HFFc6 (cell line): ENCODE data around the gene HSD3B7. TPM values are rescaled to one million over a fixed set of nuclear protein-coding genes. Genes with fewer than 3 reads are reported as not detected.

Source experiments
- DNase-seq: peaks from one replicate; pipeline ENCODE4 v3.0.0-alpha.2; 2018
- H3K27ac Mint-ChIP-seq: 2 replicates; pipeline ENCODE4 v1.8.0; 2020; ENCODE audit warnings: mild to moderate bottlenecking, mixed read lengths
- H3K27me3 Mint-ChIP-seq: 2 replicates; pipeline ENCODE4 v1.8.0; 2021; ENCODE audit warnings: mild to moderate bottlenecking, moderate library complexity, mixed read lengths; ENCODE audit not compliant: insufficient read depth
- H3K36me3 Mint-ChIP-seq: 2 replicates; pipeline ENCODE4 v1.8.0; 2021; ENCODE audit warnings: low read depth, mixed read lengths
- H3K4me1 Mint-ChIP-seq: 2 replicates; pipeline ENCODE4 v1.8.0; 2020; ENCODE audit warnings: low read depth, mixed read lengths
- H3K4me3 Mint-ChIP-seq: 2 replicates; pipeline ENCODE4 v1.8.0; 2020; ENCODE audit warnings: mild to moderate bottlenecking, moderate library complexity, mixed read lengths
- H3K9me3 Mint-ChIP-seq: 2 replicates; pipeline ENCODE4 v1.8.0; 2020; ENCODE audit warnings: mild to moderate bottlenecking, mixed read lengths
- total RNA-seq, 6 experiments: library from RNA; stranded (reverse); fragmentation: NEBNext Ultra II Directional; extraction: Animal tissue kit (Norgen Biotek cat#: 25700); gene quantifications; 2 replicates in 1 of 6; 3 replicates in 5 of 6; pipeline ENCODE4 v1.2.3, GENCODE V29; 2021
- TF ChIP-seq, protein P1 (sequence below): fragments of 200-600 bp; sonication (generic); IDR thresholded peaks from 2 replicates; pipeline ENCODE4 v1.5.0; 2021; ENCODE audit warnings: antibody characterized with exemption, mild to moderate bottlenecking

HSD3B7 gene
- total RNA-seq, 6 experiments from 2014 or later = 15.1 to 24.6 (median 18.6) TPM

DNA sequence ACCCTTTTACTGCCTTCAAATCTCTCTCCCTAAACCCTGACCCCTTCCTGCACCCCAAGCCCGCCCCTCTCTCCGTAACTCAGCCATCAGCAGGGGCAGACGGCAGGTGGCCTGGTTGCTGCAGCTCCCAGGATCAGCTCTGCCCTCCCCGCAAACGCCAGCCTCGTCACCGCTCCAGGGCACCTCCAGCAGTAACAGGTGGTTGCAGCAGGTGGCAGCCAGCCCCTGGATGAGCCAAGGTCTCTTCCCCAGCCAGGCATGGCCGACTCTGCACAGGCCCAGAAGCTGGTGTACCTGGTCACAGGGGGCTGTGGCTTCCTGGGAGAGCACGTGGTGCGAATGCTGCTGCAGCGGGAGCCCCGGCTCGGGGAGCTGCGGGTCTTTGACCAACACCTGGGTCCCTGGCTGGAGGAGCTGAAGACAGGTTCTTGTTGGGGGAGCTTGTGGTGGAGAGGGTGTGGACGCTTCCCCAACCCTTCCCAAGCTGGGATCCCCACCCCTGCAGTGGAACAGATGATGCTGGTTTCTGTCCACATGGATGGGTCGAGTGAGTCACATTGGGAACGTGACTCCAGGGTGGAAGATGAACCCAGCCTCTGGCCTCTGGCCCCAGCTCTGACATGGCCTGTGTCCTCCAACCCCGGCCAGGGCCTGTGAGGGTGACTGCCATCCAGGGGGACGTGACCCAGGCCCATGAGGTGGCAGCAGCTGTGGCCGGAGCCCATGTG is 558 bp downstream of the HSD3B7 start:
- Mint-ChIP-seq H3K27ac (peak overlapping the region; percentile 61), H3K9me3 (no peaks in the 10 kb centered on the region), H3K4me1 (peaks cover 21% of the 10 kb centered on the region), H3K4me3 (peak overlapping the region; percentile 80), H3K27me3 (peaks cover 17% of the 10 kb centered on the region), H3K36me3 (no peaks in the 10 kb centered on the region)
- TF ChIP-seq, protein P1, sequence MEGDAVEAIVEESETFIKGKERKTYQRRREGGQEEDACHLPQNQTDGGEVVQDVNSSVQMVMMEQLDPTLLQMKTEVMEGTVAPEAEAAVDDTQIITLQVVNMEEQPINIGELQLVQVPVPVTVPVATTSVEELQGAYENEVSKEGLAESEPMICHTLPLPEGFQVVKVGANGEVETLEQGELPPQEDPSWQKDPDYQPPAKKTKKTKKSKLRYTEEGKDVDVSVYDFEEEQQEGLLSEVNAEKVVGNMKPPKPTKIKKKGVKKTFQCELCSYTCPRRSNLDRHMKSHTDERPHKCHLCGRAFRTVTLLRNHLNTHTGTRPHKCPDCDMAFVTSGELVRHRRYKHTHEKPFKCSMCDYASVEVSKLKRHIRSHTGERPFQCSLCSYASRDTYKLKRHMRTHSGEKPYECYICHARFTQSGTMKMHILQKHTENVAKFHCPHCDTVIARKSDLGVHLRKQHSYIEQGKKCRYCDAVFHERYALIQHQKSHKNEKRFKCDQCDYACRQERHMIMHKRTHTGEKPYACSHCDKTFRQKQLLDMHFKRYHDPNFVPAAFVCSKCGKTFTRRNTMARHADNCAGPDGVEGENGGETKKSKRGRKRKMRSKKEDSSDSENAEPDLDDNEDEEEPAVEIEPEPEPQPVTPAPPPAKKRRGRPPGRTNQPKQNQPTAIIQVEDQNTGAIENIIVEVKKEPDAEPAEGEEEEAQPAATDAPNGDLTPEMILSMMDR = no peak
- peak; percentile 12 for DNase-seq

DNA sequence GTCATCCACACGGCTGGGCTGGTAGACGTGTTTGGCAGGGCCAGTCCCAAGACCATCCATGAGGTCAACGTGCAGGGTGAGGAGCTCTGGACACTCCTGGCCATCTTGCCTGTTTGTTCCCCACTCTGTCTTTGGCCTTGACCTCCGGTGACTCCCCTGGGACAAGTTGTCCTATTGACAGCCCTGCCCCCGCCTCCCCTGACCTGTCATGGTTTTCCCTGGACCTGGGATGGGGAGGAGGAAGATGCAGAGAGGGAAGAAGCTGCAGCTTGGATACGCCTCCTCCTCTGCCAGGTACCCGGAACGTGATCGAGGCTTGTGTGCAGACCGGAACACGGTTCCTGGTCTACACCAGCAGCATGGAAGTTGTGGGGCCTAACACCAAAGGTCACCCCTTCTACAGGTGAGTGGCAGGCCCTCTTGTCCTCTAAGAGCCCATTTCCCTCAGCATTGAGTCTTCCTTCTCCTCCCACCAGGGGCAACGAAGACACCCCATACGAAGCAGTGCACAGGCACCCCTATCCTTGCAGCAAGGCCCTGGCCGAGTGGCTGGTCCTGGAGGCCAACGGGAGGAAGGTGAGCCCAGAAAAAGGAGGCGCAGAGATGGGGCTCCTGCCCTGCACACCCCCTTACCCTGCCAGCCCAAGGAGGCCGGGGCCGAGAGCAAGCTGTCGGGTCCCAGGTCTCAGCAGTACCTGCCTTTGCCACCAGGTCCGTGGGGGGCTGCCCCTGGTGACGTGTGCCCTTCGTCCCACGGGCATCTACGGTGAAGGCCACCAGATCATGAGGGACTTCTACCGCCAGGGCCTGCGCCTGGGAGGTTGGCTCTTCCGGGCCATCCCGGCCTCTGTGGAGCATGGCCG is 1.4 kb downstream of the HSD3B7 start:
- Mint-ChIP-seq H3K4me1 (peaks cover 21% of the 10 kb centered on the region), H3K27ac (peak overlapping the region; percentile 61; the same call in 1 of the 2 replicates), H3K9me3 (no peaks in the 10 kb centered on the region), H3K36me3 (0 out of 2 replicates have a peak, but pooled peaks cover 4% of the 10 kb centered on the region), H3K27me3 (peaks cover 17% of the 10 kb centered on the region), H3K4me3 (peak overlapping the region; percentile 11; the same call in 1 of the 2 replicates)
- no peak for DNase-seq
- TF ChIP-seq, protein P1 = peak; percentile 45

DNA sequence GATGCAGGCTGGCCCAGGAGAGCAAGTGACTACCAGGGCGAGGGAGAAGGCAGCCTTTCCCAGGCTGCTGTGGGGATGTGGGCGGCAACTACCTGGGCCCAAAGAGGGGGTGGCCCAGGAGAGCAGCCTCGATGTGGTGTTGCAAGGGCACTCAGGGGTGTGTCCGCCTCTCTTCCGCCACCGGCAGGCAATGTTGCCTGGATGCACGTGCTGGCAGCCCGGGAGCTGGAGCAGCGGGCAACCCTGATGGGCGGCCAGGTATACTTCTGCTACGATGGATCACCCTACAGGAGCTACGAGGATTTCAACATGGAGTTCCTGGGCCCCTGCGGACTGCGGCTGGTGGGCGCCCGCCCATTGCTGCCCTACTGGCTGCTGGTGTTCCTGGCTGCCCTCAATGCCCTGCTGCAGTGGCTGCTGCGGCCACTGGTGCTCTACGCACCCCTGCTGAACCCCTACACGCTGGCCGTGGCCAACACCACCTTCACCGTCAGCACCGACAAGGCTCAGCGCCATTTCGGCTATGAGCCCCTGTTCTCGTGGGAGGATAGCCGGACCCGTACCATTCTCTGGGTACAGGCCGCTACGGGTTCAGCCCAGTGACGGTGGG is 2.7 kb downstream of the HSD3B7 start:
- H3K9me3 Mint-ChIP-seq = no peaks in the 10 kb centered on the region
- 0 out of 2 replicates have a peak, but pooled peaks cover 4% of the 10 kb centered on the region for H3K36me3 Mint-ChIP-seq
- H3K27me3 Mint-ChIP-seq = peaks cover 12% of the 10 kb centered on the region
- no peak overlapping the region for H3K27ac Mint-ChIP-seq
- H3K4me1 Mint-ChIP-seq = peaks cover 19% of the 10 kb centered on the region
- H3K4me3 Mint-ChIP-seq = no peak overlapping the region
- DNase-seq = no peak
- TF ChIP-seq, protein P1 = no peak

DNA sequence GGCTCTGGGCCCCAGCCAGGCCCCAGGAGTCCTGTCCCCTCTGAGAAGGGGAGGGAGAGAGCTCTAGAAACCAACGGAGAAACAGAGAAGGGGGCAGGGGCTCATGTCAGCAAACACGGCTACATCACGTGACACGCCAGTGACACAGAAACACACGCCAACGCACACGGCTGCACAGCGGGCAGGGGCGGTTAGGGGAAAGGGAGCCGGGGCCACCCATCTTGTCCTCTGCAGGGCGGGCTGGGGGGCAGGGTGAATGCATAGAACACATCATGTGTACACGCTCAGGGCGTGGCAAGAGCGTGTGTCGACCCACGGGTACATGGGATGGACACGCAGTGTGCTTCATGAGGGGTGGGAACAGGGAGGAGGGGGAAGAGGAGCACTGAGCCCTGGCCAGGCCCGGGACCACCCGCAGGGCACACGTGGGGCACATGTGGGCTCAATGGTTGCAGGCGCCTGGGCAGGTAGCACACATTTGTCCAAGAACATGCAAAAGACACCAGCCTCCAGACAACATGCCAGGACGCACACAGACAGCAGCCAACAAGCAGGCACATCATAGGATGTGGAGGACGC is 4.6 kb downstream of the HSD3B7 start:
- Mint-ChIP-seq H3K9me3 (no peaks in the 10 kb centered on the region), H3K4me1 (peaks cover 18% of the 10 kb centered on the region), H3K36me3 (0 out of 2 replicates have a peak, but pooled peaks cover 4% of the 10 kb centered on the region), H3K4me3 (no peak overlapping the region), H3K27me3 (peaks cover under 1% of the 10 kb centered on the region), H3K27ac (no peak overlapping the region)
- TF ChIP-seq, protein P1 = no peak
- no peak for DNase-seq

DNA sequence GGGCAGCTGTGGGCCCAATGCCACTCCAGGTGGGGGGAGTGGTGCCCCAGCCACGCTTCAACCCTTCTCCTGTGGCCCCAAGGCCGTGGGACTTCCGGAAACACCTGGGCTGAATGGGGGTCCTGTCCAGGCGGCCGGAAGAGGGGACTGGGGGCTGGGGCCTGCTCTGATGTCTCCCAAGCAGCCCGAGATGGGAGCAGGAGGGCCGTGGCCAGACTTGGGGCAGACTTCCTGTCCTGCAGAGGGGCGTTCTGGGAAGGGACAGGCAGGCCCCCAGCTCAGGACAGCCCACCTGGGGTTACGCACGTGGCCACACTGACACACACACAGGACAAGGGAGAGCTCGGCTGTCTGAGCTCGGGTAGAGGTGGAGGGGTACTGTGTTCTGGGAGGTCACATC is 5.1 kb downstream of the HSD3B7 start:
- H3K4me1 Mint-ChIP-seq = peaks cover 23% of the 10 kb centered on the region
- H3K9me3 Mint-ChIP-seq = no peaks in the 10 kb centered on the region
- 0 out of 2 replicates have a peak, but pooled peaks cover 4% of the 10 kb centered on the region for H3K36me3 Mint-ChIP-seq
- no peaks in the 10 kb centered on the region; the same call in 1 of the 2 replicates for H3K27me3 Mint-ChIP-seq
- DNase-seq = no peak
- TF ChIP-seq, protein P1 = no peak
- no peak overlapping the region for H3K27ac Mint-ChIP-seq
- H3K4me3 Mint-ChIP-seq = no peak overlapping the region
